Peyer's patch (tissue), 4 donors: Measurements from ENCODE around the gene PPP2R5C. TPM values are rescaled to one million over a fixed set of nuclear protein-coding genes. Genes with fewer than 3 reads are reported as not detected.

Experiments
- DNase-seq, 3 donors: peaks; one replicate each; pipeline ENCODE4 v3.0.0-alpha.2; 2017 to 2019
- H3K27ac ChIP-seq, 4 donors: fragments of 200-600 bp; sonication (generic); one replicate each; pipeline ENCODE4 v1.5.1; 2016 to 2019
- H3K27me3 ChIP-seq, 2 donors: fragments of 200-600 bp; sonication (generic); one replicate each; pipeline ENCODE4 v1.5.1; 2019
- H3K36me3 ChIP-seq, 3 donors: fragments of 200-600 bp; sonication (generic); one replicate each; pipeline ENCODE4 v1.5.1; 2016 to 2019
- H3K4me1 ChIP-seq, 4 donors: fragments of 200-600 bp; sonication (generic); one replicate each; pipeline ENCODE4 v1.5.1; 2016 to 2019
- H3K4me3 ChIP-seq, 4 donors: fragments of 200-600 bp; sonication (generic); 1 replicate in 3 of 4; 2 replicates in 1 of 4; pipeline ENCODE4 v1.5.1; 2016 to 2019; ENCODE audit warnings: mild to moderate bottlenecking in 1 of 4
- H3K9me3 ChIP-seq, 4 donors: fragments of 200-600 bp; sonication (generic); one replicate each; pipeline ENCODE4 v1.5.1; 2016 to 2019; ENCODE audit warnings: mild to moderate bottlenecking in 1 of 4
- POLR2A ChIP-seq, 2 donors: fragments of 450-650 bp; IDR thresholded peaks; one replicate each; pipeline ENCODE4 v1.5.1; 2017; ENCODE audit warnings: antibody characterized with exemption in 2 of 2, mild to moderate bottlenecking in 2 of 2, moderate library complexity in 2 of 2
- total RNA-seq, 4 donors: library from RNA; depleted of rRNA; stranded (reverse); fragments of >200 nt; gene quantifications; one replicate each; pipeline ENCODE4 v1.1.0, GENCODE V29; 2016
- TF ChIP-seq, protein P1 (sequence below), 6 experiments: fragments of 450-650 bp in 4 of 6; fragments of 200-600 bp in 2 of 6; sonication (generic) in 1 of 6; IDR thresholded peaks; one replicate each; pipeline ENCODE4 v1.5.1; 2017 to 2019; ENCODE audit warnings: antibody characterized with exemption in 6 of 6, mild to moderate bottlenecking in 3 of 6, moderate library complexity in 1 of 6

PPP2R5C gene
- total RNA-seq, 4 donors from 2014 or later = 87.6 to 137 (median 91.9) TPM

DNA sequence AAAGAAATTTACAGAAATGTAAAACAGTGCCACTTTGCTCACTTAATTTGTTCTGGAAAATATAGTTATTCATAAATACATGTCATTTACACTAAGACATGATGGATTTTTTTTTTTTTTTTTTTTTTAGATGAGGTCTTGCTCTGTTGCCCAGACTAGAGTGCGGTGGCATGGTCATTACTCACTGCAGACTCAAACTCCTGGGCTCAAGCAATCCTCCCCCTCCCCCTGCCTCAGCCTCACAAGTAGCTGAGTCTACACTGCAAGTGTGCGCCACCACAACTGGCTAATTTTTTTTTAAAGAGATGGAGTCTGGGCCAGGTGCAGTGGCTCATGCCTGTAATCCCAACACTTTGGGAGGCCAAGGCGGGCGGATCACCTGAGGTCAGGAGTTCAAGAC, 101.2 kb downstream of the PPP2R5C start:
- no peak for TF ChIP-seq POLR2A (IDR thresholded peaks at IDR 0.05)
- TF ChIP-seq, protein P1, sequence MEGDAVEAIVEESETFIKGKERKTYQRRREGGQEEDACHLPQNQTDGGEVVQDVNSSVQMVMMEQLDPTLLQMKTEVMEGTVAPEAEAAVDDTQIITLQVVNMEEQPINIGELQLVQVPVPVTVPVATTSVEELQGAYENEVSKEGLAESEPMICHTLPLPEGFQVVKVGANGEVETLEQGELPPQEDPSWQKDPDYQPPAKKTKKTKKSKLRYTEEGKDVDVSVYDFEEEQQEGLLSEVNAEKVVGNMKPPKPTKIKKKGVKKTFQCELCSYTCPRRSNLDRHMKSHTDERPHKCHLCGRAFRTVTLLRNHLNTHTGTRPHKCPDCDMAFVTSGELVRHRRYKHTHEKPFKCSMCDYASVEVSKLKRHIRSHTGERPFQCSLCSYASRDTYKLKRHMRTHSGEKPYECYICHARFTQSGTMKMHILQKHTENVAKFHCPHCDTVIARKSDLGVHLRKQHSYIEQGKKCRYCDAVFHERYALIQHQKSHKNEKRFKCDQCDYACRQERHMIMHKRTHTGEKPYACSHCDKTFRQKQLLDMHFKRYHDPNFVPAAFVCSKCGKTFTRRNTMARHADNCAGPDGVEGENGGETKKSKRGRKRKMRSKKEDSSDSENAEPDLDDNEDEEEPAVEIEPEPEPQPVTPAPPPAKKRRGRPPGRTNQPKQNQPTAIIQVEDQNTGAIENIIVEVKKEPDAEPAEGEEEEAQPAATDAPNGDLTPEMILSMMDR (IDR thresholded peaks at IDR 0.05) = no peak
- Histone ChIP-seq H3K4me3 (no peak overlapping the region), H3K36me3 (peaks cover 0 to 18% (median 0%) of the 10 kb centered on the region in 3 donors), H3K27me3 (no peaks in the 10 kb centered on the region), H3K9me3 (no peaks in the 10 kb centered on the region), H3K27ac (no peak overlapping the region), H3K4me1 (no peaks in the 10 kb centered on the region)
- no peak for DNase-seq

DNA sequence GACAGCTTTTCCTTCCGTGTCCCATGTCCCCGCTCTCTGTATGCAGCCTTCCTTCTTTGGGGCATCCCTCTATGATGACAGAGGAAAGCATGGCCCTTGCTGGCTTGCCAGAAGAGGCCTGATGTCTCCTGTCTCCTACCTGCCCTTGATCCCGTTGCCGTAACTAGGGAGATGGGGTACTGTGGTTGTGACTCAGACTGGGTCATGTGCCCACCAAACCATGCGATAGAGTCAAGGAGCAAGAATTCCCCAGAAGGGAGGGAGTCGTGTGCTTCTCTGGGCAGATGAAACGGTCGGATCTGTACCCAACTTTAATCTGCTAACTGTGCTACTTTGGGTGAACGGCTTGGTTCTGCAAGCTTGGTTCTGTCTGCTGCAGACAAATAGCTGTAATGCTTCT, 103.8 kb downstream of the PPP2R5C start:
- TF ChIP-seq, protein P1 (IDR thresholded peaks at IDR 0.05) = no peak
- TF ChIP-seq POLR2A (IDR thresholded peaks at IDR 0.05) = no peak
- no peak for DNase-seq
- Histone ChIP-seq H3K4me3 (no peak overlapping the region), H3K27me3 (no peaks in the 10 kb centered on the region), H3K4me1 (no peaks in the 10 kb centered on the region), H3K27ac (no peak overlapping the region), H3K36me3 (peaks cover 0 to 9% (median 0%) of the 10 kb centered on the region in 3 donors), H3K9me3 (no peaks in the 10 kb centered on the region)

DNA sequence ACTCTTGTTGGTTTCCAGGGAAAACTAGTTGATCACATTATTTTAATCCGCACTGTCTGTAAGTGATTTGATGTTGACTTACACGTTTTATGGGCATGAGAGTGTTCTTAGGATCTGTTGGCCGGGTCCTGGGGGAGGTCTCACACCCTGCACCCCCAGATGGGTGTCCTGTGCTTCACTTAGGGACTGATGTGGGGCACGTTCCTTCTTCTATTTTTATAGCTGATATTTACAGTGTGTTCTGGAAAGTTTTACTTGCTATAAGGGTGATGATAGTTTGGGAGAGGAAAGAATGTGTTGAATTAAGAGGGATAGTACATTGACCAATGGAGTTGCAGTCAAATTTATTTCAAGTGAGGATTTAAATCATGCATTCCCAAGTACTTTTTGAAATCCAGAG, 106.3 kb downstream of the PPP2R5C start:
- no peak overlapping the region for H3K27ac ChIP-seq
- H3K4me3 ChIP-seq = no peak overlapping the region
- H3K27me3 ChIP-seq = no peaks in the 10 kb centered on the region
- H3K4me1 ChIP-seq = no peaks in the 10 kb centered on the region
- no peaks in the 10 kb centered on the region for H3K36me3 ChIP-seq
- DNase-seq = no peak
- no peaks in the 10 kb centered on the region for H3K9me3 ChIP-seq
- TF ChIP-seq POLR2A (IDR thresholded peaks at IDR 0.05) = no peak

DNA sequence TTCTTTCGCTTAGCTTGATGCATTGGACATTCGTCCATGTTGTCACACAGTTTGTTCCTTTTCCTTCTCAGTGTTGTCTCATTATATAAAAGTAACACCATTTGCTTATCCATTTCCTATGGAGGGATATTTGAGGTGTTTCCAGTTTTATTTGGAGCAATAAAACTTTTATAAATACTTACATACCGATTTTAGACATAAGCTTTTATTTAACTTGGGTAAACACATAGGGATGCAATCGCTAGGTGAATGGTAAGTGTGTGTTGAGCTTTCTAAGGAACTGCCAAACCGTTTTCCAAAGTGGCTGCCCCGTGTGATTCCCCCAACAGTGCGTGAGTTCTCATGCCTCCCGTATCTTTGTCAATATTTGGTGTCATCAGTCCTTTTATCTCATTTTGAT, 107.7 kb downstream of the PPP2R5C start:
- Histone ChIP-seq H3K9me3 (no peaks in the 10 kb centered on the region), H3K27ac (no peak overlapping the region), H3K4me3 (no peak overlapping the region), H3K36me3 (no peaks in the 10 kb centered on the region), H3K27me3 (no peaks in the 10 kb centered on the region), H3K4me1 (no peaks in the 10 kb centered on the region)
- no peak for TF ChIP-seq POLR2A (IDR thresholded peaks at IDR 0.05)
- TF ChIP-seq, protein P1 (IDR thresholded peaks at IDR 0.05) = no peak
- DNase-seq = no peak

DNA sequence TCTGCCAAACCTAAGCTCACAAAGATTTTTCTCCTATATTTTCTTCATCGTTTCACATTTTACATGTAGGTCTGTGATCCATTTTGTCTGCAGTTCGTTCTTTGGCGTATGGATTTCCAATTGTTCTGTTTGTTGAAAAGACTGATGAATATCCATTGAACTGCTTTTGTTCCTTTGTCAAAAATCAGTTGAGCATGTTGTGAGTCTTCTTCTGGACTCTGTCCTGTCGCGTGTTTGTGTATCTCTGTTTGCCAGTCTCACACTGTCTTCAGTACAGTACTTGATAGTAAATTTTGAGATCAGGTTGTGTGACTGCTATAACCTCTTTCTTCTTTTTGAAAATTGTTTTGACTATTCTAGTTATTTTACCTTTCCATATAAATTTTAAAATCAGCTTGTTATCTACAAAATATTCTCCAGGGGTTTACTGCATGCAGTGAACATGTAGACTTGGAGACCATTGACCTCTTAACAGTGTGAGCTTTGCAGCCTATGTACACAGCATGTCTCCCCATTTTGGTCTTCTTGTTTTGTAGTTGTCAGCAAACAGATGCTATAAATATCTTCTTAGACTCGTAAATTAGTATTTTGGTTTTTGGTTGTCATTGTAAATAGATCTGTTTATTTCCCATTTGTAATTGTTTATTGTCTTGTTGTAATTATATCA, 108.9 kb downstream of the PPP2R5C start:
- peaks cover 0 to 8% (median 0%) of the 10 kb centered on the region in 4 donors for H3K4me1 ChIP-seq
- TF ChIP-seq, protein P1 (IDR thresholded peaks at IDR 0.05) = no peak
- TF ChIP-seq POLR2A (IDR thresholded peaks at IDR 0.05) = no peak
- no peaks in the 10 kb centered on the region for H3K36me3 ChIP-seq
- H3K9me3 ChIP-seq = no peaks in the 10 kb centered on the region
- no peak overlapping the region for H3K4me3 ChIP-seq
- H3K27me3 ChIP-seq = no peaks in the 10 kb centered on the region
- no peak overlapping the region for H3K27ac ChIP-seq
- no peak for DNase-seq

DNA sequence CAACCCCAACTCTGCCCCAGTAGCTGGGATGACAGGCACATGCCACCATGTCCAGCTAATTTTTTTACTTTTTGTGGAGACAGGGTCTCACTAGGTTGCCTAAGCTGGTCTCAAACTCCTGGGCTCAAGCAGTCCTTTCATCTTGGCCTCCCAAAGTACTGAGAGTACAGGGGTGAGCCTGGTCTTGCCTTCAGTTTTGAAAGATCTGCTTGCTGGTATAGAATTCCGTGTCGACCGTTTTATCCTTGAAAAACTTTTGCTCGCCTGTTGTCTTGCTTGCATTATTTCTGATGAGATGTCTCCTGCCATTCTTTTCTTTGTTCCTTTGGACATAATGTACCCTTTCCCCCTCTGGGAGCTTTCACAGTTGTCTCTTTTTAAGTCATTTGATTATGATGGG, 110.8 kb downstream of the PPP2R5C start:
- H3K27me3 ChIP-seq = no peaks in the 10 kb centered on the region
- H3K4me1 ChIP-seq = peaks cover 0 to 20% (median 11%) of the 10 kb centered on the region in 4 donors
- H3K4me3 ChIP-seq = no peak overlapping the region
- no peak for DNase-seq
- H3K27ac ChIP-seq = no peak overlapping the region
- no peaks in the 10 kb centered on the region for H3K36me3 ChIP-seq
- TF ChIP-seq POLR2A (IDR thresholded peaks at IDR 0.05) = no peak
- TF ChIP-seq, protein P1 (IDR thresholded peaks at IDR 0.05) = no peak
- H3K9me3 ChIP-seq = no peaks in the 10 kb centered on the region
